HG03521 (cell line): ENCODE results near the gene PPP2R5C.
A peak's percentile ranks its signal among the peaks of the same experiment; 100 is the strongest.

Source experiments
- ATAC-seq: cut with Tn5 transposase; IDR thresholded peaks from one replicate; pipeline ENCODE4 v1.9.1; 2021; ENCODE audit warnings: mild to moderate bottlenecking, moderate library complexity; ENCODE audit not compliant: unreplicated experiment

The PPP2R5C gene

DNA sequence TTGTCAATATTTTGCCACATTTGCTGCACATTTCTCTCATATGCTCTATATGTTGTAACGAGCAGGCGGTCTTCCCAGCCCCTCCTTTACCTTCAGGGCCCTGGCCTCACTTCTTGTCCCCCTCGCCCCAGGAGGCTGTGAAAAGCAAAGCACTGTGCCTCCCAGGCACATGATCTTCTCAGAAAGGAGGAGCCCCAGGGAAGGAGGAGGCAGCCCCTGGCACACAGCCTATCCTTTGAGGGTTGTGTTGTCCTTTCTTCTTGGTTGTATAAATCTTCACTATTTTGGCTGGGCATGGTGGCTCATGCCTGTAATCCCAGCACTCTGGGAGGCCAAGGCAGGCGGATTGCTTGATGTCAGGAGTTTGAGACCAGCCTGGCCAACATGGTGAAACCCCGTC is 77.0 kb downstream of the PPP2R5C start:
- no peak for ATAC-seq

DNA sequence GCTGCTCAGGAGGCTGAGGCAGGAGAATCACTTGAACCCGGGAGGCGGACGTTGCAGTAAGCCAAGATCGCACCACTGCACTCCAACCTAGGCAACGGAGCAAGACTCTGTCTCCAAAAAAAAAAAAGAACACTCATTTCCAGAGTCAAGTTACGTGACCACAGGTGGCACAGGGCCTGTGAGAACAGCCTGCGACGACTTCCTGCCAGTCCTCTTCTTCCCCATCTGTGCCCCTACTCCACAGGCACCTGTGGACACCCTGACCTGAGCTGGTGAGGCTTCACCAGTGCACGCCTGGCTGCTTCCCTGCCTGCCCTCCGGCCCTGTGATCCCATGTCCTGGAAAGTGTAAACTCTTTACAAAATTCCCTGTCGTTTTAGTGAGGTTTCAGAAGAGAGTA is 77.7 kb downstream of the PPP2R5C start:
- peak; percentile 36 for ATAC-seq

DNA sequence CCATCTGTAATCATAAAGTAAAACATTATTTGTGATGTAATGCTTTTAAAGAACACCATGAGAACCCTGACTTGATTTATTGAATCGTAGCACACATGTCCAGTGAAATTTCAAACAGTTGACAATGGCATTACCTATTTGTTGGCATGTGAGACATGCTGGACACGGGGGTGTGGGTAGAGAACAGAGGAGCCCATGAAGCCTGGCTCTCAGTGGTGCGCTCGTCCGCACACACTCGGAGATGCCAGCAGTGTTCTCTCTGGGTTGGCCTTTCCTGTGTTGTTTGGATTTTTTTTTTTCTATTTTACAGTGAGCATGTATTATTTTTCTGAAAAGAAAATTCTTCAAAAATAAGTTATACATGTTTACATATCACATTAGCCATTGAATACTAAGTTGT is 78.2 kb downstream of the PPP2R5C start:
- no peak for ATAC-seq

DNA sequence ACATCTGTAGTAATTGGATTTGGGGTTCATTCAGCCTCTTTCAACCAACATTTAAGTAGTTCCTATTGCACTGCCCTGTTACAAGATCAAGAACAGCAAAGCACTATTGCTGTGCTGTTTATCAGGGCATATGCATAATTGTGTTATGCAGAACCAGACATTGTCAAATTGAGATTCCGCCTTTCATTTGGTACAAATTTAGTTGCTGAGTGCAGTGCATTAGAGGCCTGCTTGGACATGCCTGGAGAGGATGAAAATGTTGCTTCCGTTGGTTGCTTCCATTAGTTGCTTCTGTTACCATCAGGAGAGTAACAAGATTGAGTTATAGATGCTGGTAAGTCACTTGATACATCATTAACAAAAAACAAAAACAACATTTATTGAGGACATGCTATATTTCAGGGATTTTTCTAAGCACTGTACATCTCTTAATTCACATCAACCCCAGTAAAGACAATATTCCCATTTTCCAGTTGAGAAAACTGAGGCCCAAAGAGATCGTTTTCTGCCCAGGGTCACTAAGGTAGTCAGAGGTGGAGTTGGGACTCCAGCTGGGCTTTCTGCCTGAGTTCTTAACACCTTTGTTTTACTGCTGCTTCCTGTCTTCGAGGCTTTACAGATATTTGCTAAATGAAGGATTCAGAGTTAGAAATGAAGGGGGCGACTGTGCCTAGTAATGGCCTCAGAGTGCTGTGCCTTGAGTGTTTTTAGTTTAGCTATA is 79.3 kb downstream of the PPP2R5C start:
- ATAC-seq, result no peak

DNA sequence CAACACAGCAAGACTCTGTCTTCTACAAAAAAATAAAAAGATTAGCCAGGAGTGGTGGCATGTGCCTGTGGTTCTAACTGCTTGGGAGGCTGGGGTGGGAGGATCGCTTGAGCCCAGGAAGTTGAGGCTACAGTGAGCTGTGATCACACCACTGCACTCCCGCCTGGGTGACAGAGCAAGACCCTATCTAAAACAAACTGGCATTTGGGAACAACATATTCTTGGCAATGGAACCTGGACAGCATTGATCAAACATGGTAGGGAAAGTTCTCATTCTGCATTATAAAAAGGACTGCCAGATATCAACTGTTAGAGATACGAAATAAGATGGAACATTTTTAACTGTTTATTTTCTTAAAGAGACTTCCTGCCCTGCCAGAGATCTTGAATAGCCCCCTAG is 81.5 kb downstream of the PPP2R5C start:
- no peak for ATAC-seq

DNA sequence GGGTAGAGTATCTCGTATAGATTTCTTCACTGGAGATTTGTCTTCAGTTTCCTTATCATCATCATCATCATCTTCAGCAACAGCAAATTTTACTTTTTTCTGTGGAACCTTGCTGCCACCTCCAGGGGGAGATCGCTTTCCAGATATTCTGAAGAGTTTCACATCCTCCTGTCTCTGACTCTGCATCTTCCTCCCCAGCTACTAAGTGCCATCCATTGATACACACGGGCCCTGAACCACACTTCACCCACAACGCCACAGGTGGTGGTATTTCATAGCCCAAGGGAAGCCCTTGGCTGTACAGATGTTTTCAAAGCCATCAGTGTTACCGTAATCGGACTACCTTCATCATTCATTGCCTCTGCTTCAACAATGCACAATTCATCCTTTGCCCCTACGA is 82.2 kb downstream of the PPP2R5C start:
- ATAC-seq, result no peak

DNA sequence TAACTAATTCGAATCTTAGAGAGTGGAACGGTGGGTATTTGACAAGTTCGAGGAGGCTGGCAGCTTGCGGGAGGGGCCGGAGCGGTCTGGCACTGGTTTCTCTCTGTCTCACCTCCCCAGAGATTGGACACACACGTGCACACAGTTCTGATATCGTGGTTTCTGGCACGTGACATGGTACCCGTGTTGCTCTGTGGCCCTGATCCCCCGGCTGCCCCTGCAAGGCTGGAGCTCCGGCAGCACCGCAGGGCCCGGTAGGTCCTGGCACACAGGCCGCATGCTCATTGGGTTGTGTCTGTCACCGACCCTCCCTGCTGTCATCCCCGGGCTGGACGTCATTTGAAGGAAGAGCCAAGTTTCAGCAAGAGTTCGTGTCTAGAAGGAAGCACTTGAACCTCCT is 82.7 kb downstream of the PPP2R5C start:
- no peak for ATAC-seq

DNA sequence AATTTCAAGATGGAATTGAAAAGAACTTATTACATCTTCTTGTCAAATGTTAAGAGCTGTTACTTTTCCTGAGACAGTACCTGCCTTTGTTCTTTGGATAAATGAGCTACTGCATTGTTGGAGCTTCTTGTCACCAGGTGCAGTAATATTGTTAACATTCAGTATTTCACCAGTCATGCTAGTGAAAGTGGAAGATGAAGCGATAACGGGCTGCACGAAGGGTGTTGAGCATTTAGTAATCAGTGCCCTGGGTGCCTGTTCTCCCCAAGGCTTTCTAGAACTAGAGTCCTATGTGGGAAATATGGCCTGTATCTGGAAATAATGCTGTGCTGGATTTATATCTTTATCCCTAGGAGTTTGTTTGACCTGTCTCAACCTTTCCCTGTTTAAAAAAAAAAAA is 83.2 kb downstream of the PPP2R5C start:
- ATAC-seq, result no peak

DNA sequence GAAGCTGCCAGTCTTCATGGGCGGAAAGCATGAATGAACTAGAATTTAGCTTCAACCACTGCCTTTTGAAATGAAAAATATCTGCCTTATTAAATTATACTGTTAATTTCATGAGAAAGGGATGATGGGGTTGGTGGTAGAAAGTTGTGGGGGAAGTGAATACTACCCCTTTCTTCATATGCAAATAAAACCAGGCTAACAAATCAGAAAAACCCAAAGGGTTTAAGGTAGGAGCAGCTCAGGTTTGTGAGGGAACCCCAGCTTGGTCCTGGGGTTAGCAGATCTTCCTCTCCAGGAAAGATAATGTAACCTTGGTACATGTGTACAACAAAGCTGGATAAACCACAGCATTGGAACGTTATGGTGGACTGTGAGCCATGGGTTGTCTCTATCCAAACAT is 84.0 kb downstream of the PPP2R5C start:
- ATAC-seq, result no peak

DNA sequence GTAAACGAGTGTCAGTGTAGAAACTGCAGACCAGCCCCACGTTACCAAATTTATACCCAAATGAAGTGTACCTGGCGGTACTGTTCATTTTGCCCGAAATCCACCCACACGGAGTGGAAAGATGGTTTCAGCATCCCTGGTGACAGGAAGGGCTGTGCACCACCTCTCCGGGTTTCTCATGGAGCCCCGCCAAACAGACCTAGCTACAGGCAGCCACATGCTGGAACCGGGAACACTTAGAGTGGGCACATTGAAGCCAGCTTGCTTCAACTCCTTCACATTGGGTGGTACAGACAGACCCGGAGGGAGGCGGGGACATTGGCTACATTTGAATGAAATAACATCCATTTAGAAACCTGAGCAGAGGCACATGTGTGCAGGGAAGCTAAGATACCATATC is 84.4 kb downstream of the PPP2R5C start:
- ATAC-seq, result no peak

DNA sequence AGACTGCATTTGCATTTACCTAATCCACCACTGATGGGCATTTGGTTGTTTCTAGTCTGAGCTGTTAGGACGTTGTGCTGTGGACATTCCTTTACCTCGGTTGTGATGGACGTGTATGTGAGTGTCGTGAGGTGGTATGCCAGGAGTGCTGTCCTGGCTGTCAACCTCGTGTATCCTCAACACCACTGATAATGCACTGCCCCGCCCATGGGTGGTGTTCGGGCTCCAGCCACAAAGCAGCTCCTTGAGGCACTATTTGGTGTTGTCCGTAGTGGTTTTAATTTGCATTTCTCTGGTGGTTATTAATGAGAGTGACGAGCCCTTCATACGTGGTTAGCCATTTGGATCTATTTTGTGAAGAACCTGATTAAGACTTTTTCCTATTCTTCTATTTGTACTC is 87.6 kb downstream of the PPP2R5C start:
- ATAC-seq, result peak; percentile 73

DNA sequence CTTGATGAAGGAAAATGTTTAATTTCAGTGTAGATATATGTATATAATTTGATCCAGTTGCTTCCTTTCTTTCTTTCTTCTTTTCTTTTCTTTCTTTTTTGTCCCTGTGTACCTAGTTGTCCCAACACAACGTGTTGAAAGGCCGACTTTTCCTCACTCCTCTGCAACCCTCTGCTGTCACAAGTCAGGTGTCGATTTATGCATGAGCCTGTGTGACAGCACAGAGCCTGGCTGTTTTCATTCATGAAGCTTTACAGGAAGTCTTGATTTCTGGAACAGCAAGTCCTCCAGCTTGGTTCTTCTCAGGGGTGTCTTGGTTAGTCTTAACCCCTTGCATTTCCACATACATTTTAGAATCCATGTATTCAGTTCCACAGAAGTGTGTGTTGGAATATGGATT is 88.1 kb downstream of the PPP2R5C start:
- no peak for ATAC-seq

DNA sequence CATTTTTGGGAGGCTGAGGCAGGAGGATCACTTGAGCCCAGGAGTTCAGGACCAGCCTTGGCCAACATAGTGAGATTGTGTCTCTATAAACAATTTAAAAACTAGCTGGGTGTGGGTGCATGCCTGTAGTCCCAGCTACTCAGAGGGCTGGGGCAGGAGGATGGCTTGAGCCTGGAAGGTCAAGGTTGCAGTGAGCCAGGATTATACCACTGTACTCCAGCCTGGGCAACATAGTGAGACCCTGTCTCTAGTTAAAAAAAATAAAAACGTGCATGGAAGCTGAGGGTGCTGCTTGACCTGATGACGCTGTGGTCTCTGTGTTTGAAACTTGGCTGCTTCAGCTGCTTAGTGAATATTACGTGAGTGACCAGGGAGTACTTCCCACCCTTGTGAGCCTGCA is 89.7 kb downstream of the PPP2R5C start:
- no peak for ATAC-seq

DNA sequence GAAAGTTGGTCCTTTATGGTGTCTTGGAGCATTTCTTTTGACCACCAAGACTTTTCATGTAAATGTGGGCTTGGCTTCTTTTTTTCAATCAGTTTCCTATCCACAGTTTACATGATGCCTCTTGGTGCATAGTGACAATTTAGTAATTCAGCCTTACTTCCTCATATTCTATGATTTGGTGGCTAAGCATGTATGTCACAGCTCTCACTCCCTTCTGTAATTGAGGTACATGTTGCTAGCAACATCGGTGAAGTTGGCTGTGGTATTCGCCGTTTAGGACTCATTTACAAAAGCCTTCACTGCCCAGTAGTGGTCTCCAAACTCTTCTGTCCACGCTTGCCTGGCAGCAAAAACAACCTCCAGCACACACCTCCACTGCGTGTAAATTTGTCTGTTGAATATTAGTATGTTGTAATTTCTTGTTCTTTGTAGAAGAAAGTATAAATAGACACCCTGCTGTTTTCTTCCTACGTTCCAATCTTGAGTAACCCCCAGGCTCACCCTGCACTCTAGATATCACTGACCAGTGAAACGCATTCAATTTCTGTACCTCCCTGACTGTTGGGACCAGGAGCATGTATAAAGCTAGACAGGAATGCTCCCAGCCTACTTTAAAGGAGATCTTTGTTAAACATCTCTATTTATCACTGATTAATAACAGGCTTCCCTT is 90.4 kb downstream of the PPP2R5C start:
- ATAC-seq, result no peak

DNA sequence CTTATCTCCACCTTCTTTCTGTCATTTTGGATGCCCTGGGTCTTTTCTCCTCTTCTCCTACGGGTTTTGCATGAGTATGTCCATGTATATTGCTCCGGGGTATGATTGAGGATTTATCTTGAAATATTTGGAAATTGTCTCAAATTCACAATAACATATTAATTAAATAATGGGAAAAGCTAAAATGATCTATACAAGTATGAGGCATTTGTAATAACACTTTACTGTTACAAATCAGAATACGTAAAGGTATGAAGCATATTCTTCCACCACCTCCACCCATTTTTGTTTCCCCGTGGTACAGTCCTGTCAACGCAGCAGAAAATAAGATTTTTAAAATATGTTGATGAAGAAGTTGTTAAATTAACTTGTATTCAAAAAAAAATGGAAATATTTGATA is 91.3 kb downstream of the PPP2R5C start:
- no peak for ATAC-seq

DNA sequence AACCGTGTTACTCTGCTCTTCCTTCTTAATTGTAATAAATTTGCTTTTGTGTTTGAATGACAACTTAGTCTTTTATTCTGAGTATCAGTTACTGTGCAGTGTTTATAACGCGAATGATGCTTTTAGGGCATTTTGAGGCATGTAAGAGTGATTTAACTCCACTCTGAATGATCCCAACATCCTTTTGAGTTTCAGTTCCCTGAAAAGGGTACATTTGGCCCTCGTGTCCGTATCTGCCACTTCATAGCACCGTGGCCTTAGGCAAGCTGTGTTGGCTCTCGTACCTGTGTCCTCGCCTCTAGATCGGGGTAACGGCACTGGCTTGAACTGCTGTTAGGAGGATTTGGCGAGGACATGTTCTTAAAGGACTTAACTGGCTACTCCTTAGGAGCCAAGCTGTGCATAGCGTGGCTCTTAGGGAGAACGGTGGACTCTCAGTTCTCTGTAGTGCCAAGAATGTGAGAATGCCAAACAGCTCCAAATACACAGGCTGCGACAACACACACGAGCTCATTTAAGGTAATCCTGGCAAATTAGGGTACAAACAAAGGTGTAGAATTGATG is 92.0 kb downstream of the PPP2R5C start:
- no peak for ATAC-seq

DNA sequence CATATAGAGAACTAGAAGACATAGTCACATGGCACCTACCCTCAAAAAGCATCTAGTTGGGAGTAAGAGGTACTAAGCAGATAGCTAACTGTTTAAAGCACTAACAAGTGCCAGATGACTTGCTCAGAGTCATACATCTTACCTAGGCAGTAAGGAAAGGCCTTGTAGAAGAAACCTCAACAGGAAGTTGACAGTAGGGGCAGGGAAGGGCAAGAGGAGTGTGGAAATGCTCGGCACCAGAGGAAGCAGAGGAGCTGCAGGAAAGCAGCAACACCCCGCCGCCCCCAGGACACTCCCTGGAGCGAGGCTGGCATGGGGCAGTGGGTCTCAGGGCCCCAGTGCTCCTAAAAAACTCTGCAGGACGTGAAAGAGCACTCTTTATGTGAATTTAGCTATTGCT is 92.9 kb downstream of the PPP2R5C start:
- ATAC-seq, result no peak

DNA sequence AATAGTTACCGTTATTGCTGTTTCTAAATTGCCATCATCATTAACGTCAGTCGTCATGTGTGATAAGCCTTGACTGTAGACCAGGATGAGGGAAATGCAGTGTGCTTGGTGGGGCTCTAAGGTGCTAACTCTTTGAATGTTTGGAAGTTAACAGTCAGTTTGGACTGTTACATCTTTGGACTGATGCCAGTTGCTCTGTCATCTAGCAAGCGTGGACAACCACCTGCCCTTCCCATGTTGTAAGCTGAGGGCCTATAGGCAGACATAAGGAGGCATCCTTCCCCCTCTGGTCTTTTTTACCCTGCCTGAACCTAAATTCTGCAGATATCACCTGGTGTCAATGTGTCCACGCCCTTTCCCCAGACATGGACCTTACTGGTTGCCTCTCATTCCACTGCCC is 94.4 kb downstream of the PPP2R5C start:
- ATAC-seq, result no peak

DNA sequence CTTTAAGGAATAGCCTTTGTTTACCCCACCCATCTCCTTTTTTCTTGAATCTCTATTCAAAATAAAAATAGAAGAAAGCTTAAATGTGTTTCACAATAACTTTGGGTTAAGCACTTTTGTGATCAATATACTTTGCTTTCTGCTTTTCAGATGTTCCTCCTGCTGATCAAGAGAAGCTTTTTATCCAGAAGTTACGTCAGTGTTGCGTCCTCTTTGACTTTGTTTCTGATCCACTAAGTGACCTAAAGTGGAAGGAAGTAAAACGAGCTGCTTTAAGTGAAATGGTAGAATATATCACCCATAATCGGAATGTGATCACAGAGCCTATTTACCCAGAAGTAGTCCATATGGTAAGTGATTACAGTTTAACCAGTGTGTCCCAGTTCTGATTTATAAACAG is 95.0 kb downstream of the PPP2R5C start:
- ATAC-seq, result no peak

DNA sequence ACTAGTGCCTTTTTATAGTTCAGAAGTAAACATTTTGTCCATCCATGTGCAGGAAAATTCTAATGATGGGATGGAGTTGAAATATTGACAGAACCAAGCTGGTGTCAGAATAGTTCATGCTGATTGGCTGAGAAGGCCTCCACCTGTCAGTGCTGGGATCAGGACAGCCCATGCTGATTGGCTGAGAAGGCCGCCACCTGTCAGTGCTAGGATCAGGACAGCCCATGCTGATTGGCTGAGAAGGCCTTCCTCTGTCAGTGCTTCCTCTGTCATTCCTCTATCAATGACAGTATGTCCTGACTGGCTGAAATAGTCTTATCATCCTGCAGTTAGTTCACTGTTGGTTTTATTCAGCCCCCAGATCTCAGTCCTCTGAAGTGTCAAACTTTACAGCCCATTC is 95.7 kb downstream of the PPP2R5C start:
- ATAC-seq, result no peak

DNA sequence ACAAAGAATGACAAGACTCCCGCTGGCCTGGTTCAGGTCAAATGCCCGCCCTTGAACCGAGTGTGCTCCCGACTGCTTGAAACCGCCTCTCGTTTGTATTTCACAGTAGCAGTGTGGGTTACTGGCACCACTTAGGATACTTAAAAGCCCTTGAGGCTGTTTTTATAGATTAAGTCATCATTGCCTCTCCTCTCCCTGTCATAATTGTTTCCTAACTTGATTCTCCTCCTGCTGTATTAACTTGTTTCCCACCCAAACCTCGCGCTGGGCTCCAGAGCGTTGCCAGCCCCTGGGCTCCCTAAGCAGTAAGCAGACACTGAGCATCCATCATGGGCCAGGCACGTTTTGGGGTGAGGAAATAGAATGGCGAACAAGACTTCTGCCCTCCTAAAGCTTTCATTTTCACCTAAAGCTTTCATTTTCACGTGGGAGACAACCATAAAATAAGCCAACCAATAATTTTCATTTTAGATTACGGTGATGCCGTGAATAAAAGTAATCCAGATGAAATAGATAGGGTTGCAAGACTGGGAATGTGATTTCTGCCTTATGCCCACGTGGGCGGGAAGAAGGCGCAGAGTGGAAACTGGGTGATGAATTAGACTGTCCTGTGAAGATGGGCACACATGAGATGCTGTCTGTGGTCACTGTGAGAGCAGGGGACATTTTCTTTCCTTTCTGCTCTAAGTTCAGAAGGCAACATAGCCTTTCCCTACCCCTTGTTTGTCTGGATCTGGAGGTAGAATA is 97.5 kb downstream of the PPP2R5C start:
- ATAC-seq, result no peak

DNA sequence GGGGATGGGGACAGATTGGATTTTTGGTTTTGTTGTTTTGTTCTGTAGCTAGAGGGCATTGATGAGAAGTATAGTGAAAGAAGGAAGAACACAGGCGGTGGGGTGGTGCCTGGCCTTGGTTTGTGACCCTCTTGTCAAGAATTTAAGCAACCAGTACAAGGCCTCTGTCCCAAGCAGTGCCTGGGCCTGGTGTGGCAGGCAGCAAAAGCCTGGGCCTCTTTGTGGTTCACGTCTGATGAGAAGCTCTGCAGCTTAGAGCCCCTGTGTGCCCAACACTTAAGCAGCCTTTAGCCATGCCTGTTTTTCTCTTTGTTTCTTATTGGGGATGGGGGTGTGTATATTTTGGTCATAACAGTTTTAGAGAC is 98.0 kb downstream of the PPP2R5C start:
- no peak for ATAC-seq
